HepG2 (cell line): ENCODE data around the gene GSTP1. TPM values are rescaled to one million over a fixed set of nuclear protein-coding genes. Genes with fewer than 3 reads are reported as not detected.

ENCODE experiments used
- ATAC-seq: fragments of 200-7000 bp; cut with Tn5 transposase; 3 replicates; pipeline ENCODE4 v1.9.1; 2020; ENCODE audit warnings: mild to moderate bottlenecking, moderate library complexity
- BruUV-seq: library from RNA; stranded (reverse); fragments of 400-500 nt; replicated peaks from 2 replicates; lab custom pipeline; 2021; lab: Mats Ljungman, UMichigan
- CTCF ChIA-PET: fragments of 300-600 bp; formaldehyde crosslinking; extraction: SDS; loops from one replicate; lab custom pipeline; 2021; ENCODE audit warnings: low total read pairs, inconsistent platforms, low intra/inter-chr PET ratio; lab: Yijun Ruan, JAX
- POLR2A ChIA-PET: fragments of 350-600 bp; sonication (Branson Sonifier 250); formaldehyde crosslinking; loops from one replicate; lab custom pipeline; 2020; ENCODE audit warnings: antibody characterized with exemption, inconsistent platforms; lab: Yijun Ruan, JAX
- DNase-seq: peaks from one replicate; pipeline ENCODE4 v3.0.0-alpha.2; 2015; ENCODE audit warnings: low spot score
- FAIRE-seq: peaks from 3 replicates; lab custom pipeline; 2011; peaks lifted over from hg19 to GRCh38; lab: Jason Lieb, UNC
- H2AFZ ChIP-seq: one replicate; pipeline ENCODE4 v1.6.1; 2011; ENCODE audit warnings: low read length, inconsistent platforms
- H3K27ac ChIP-seq: fragments of 300-600 bp; 3 replicates; pipeline ENCODE4 v1.8.0; 2011; ENCODE audit warnings: mixed run types, mild to moderate bottlenecking, mixed read lengths, low read length, inconsistent platforms; ENCODE audit not compliant: insufficient read depth; ENCODE audit errors: extremely low read length
- H3K27me3 ChIP-seq, 2 experiments: fragments of 200-600 bp in 1 of 2; 2 replicates in 1 of 2; 3 replicates in 1 of 2; pipeline versions ENCODE4 v1.6.0 to v1.8.0; 2011; ENCODE audit warnings: low read length in 2 of 2, mild to moderate bottlenecking in 2 of 2, moderate library complexity in 2 of 2, inconsistent platforms in 1 of 2; ENCODE audit not compliant: insufficient read depth in 2 of 2, control insufficient read depth in 1 of 2
- H3K36me3 ChIP-seq, 2 experiments: fragments of 200-600 bp in 1 of 2; replicated peaks in 1 of 2; 2 replicates in 1 of 2; 3 replicates in 1 of 2; pipeline versions ENCODE4 v1.5.1 to v1.8.0; 2011; ENCODE audit warnings: low read length in 2 of 2, inconsistent platforms in 1 of 2; ENCODE audit not compliant: insufficient read depth in 2 of 2, control insufficient read depth in 1 of 2
- H3K4me1 ChIP-seq: 2 replicates; pipeline ENCODE4 v1.5.1; 2012; ENCODE audit warnings: low read length, inconsistent platforms; ENCODE audit not compliant: insufficient read depth
- H3K4me2 ChIP-seq: 2 replicates; pipeline ENCODE4 v1.6.0; 2011; ENCODE audit warnings: low read depth, low read length, inconsistent platforms
- H3K4me3 ChIP-seq, 3 experiments: fragments of 200-600 bp in 1 of 3; sonication (generic), shearing (Covaris generic) in 1 of 3; replicated peaks in 1 of 3; 2 replicates each; pipeline ENCODE4 v1.5.1; 2011 to 2016; ENCODE audit warnings: low read length in 3 of 3, inconsistent platforms in 2 of 3, low read depth in 2 of 3, mild to moderate bottlenecking in 2 of 3, control low read depth in 1 of 3, mixed read lengths in 1 of 3; ENCODE audit not compliant: insufficient read depth in 1 of 3
- H3K79me2 ChIP-seq: one replicate; pipeline ENCODE4 v1.6.1; 2011; ENCODE audit warnings: low read length, inconsistent platforms; ENCODE audit not compliant: insufficient read depth
- H3K9ac ChIP-seq: 2 replicates; pipeline ENCODE4 v1.6.0; 2011; ENCODE audit warnings: mild to moderate bottlenecking, low read depth, low read length, inconsistent platforms; ENCODE audit not compliant: insufficient read depth
- H3K9me3 ChIP-seq: 2 replicates; pipeline ENCODE4 v1.5.1; 2012; ENCODE audit warnings: mild to moderate bottlenecking, low read length
- H4K20me1 ChIP-seq: 2 replicates; pipeline ENCODE4 v1.6.0; 2011; ENCODE audit warnings: inconsistent platforms, mild to moderate bottlenecking, low read length, moderate library complexity; ENCODE audit not compliant: insufficient read depth
- HOXA3 ChIP-seq: sonication (generic); formaldehyde crosslinking; IDR thresholded peaks from 2 replicates; pipeline ENCODE4 v1.5.0; 2020; ENCODE audit warnings: missing genetic modification reagents
- POGZ ChIP-seq: sonication (generic); formaldehyde crosslinking; IDR thresholded peaks from 2 replicates; pipeline ENCODE4 v1.4.0; 2020; ENCODE audit warnings: mild to moderate bottlenecking, missing genetic modification reagents
- POLR2G ChIP-seq: fragments of 200-400 bp; formaldehyde crosslinking; IDR thresholded peaks from 2 replicates; pipeline ENCODE4 v1.6.1; 2018; ENCODE audit warnings: mild to moderate bottlenecking, low read depth, low read length, moderate library complexity
- PTBP1 ChIP-seq: fragments of 200-400 bp; formaldehyde crosslinking; IDR thresholded peaks from 2 replicates; pipeline ENCODE4 v1.6.1; 2018; ENCODE audit warnings: low read length, low read depth; ENCODE audit not compliant: poor library complexity, severe bottlenecking
- RFX3 ChIP-seq: IDR thresholded peaks from 2 replicates; pipeline ENCODE4 v1.6.1; 2016; ENCODE audit warnings: missing biosample characterization, missing genetic modification reagents
- THAP11 ChIP-seq: IDR thresholded peaks from 2 replicates; pipeline ENCODE4 v1.6.1; 2016; ENCODE audit warnings: missing biosample characterization, missing genetic modification reagents
- TSC22D2 ChIP-seq: sonication (generic); formaldehyde crosslinking; IDR thresholded peaks from 2 replicates; pipeline ENCODE4 v1.5.1; 2020; ENCODE audit warnings: missing genetic modification reagents, mild to moderate bottlenecking, borderline replicate concordance
- ZFP82 ChIP-seq: sonication (generic); formaldehyde crosslinking; IDR thresholded peaks from 2 replicates; pipeline ENCODE4 v1.5.1; 2020; ENCODE audit warnings: mild to moderate bottlenecking, missing genetic modification reagents, borderline replicate concordance
- ZFYVE20 ChIP-seq: sonication (generic); formaldehyde crosslinking; IDR thresholded peaks from 2 replicates; pipeline ENCODE4 v1.8.0; 2023; ENCODE audit warnings: low read depth, mild to moderate bottlenecking, moderate library complexity, missing genetic modification reagents, borderline replicate concordance
- ZMYM4 ChIP-seq: sonication (generic); formaldehyde crosslinking; IDR thresholded peaks from 2 replicates; pipeline ENCODE4 v1.8.1; 2023; ENCODE audit warnings: mild to moderate bottlenecking, missing genetic modification reagents
- ZNF234 ChIP-seq: sonication (generic); formaldehyde crosslinking; conservative IDR thresholded peaks from 2 replicates; pipeline ENCODE4 v1.5.1; 2020; ENCODE audit warnings: mild to moderate bottlenecking, missing genetic modification reagents
- ZNF33B ChIP-seq: sonication (generic); formaldehyde crosslinking; IDR thresholded peaks from 2 replicates; pipeline ENCODE4 v1.5.1; 2020; ENCODE audit warnings: mild to moderate bottlenecking, missing genetic modification reagents
- ZNF598 ChIP-seq: sonication (generic); formaldehyde crosslinking; IDR thresholded peaks from 2 replicates; pipeline ENCODE4 v1.5.1; 2020; ENCODE audit warnings: mild to moderate bottlenecking, missing genetic modification reagents, borderline replicate concordance
- ZNF773 ChIP-seq: sonication (generic); formaldehyde crosslinking; IDR thresholded peaks from 2 replicates; pipeline ENCODE4 v1.4.0; 2020; ENCODE audit warnings: missing genetic modification reagents, borderline replicate concordance
- WGBS: methylation state at CpG from one replicate; pipeline ENCODE4 v1.1.6; 2017; ENCODE audit warnings: low lambda C conversion rate; 5-methylcytosine and 5-hydroxymethylcytosine counted together
- in situ Hi-C: cut with HindIII; loops from 2 replicates; pipeline ENCODE4 v1.10.0; 2017; ENCODE audit warnings: low pct_unique_long_range_greater_than_20kb; ENCODE audit not compliant: extremely low pct_ligation_motif_present
- intact Hi-C: fragments of 100-400 bp; cut with micrococcal nuclease; formaldehyde crosslinking; loops from one replicate; pipeline ENCODE4 v1.10.0; 2022; ENCODE audit not compliant: unreplicated experiment
- polyA plus RNA-seq, 8 experiments: library from polyadenylated mRNA; depleted of rRNA in 3 of 8; stranded (reverse) in 7 of 8; unstranded in 1 of 8; fragments of >200 nt; fragmentation: Illumina TruSeq in 4 of 8; extraction: Trizol in 4 of 8; gene quantifications; 2 replicates each; pipeline versions ENCODE4 v1.2.1 to v1.2.3, GENCODE V29; 2011 to 2016; ENCODE audit warnings: low read depth in 4 of 8, missing spikeins in 1 of 8, mixed read lengths in 1 of 8; ENCODE audit not compliant: insufficient read depth in 1 of 8
- total RNA-seq, 5 experiments: library from RNA; depleted of rRNA; stranded (reverse); fragments of >200 nt; fragmentation: Illumina TruSeq; extraction: Trizol; gene quantifications; 2 replicates each; pipeline ENCODE4 v1.2.3, GENCODE V29; 2016; ENCODE audit warnings: low read depth in 1 of 5
- TF ChIP-seq, protein P1 (sequence below): sonication (generic); formaldehyde crosslinking; IDR thresholded peaks from 2 replicates; pipeline ENCODE4 v1.8.0; 2023; ENCODE audit warnings: mild to moderate bottlenecking, missing genetic modification reagents
- TF ChIP-seq, protein P2 (sequence below): sonication (generic); formaldehyde crosslinking; IDR thresholded peaks from 2 replicates; pipeline ENCODE4 v1.4.0; 2020; ENCODE audit warnings: missing genetic modification reagents
- TF ChIP-seq, protein P3 (sequence below): sonication (generic); formaldehyde crosslinking; IDR thresholded peaks from 2 replicates; pipeline ENCODE4 v1.8.1; 2023; ENCODE audit warnings: mild to moderate bottlenecking, missing genetic modification reagents
- TF ChIP-seq, protein P4 (sequence below): sonication (generic); formaldehyde crosslinking; IDR thresholded peaks from 2 replicates; pipeline ENCODE4 v1.5.0; 2020; ENCODE audit warnings: missing genetic modification reagents, mild to moderate bottlenecking, borderline replicate concordance

The GSTP1 gene
- total and polyA plus RNA-seq, 2 of the 13 experiments (the other 11 are each of a cell fraction or from before 2014, with no cell fraction given), result not detected

DNA sequence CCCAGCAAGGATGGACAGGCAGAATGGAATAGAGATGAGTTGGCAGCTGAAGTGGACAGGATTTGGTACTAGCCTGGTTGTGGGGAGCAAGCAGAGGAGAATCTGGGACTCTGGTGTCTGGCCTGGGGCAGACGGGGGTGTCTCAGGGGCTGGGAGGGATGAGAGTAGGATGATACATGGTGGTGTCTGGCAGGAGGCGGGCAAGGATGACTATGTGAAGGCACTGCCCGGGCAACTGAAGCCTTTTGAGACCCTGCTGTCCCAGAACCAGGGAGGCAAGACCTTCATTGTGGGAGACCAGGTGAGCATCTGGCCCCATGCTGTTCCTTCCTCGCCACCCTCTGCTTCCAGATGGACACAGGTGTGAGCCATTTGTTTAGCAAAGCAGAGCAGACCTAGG is 2.3 kb downstream of the GSTP1 start:
- no peak overlapping the region for H3K9ac ChIP-seq
- FAIRE-seq, result no peak

More for the DNA sequence above, 2.3 kb downstream of the GSTP1 start:
- Histone ChIP-seq H2AFZ (no peak overlapping the region), H3K9me3 (no peaks in the 10 kb centered on the region), H3K4me2 (no peak overlapping the region), H3K27ac (no peak overlapping the region), H3K36me3 (no peaks in the 10 kb centered on the region), H3K27me3 (peaks cover 0 to 5% of the 10 kb centered on the region in 2 experiments; a peak in 1 of 5 replicates), H4K20me1 (no peaks in the 10 kb centered on the region), H3K79me2 (no peaks in the 10 kb centered on the region), H3K4me3 (no peak overlapping the region), H3K4me1 (peaks cover 20% of the 10 kb centered on the region)
- in situ Hi-C loops, result no loop called here
- 42% methylated on average over 1 of the region's 4 CpGs for WGBS
- ChIA-PET POLR2A (no interaction called here), CTCF (no interaction called here)
- TF ChIP-seq ZNF33B (no peak), PTBP1 (no peak), RFX3 (CRISPR knock-in tag) (no peak), ZFYVE20 (CRISPR knock-in tag) (no peak), ZNF773 (no peak), ZNF234 (no peak), TSC22D2 (no peak), POGZ (CRISPR knock-in tag) (no peak), ZMYM4 (CRISPR knock-in tag) (no peak), ZFP82 (CRISPR knock-in tag) (no peak), POLR2G (no peak), THAP11 (CRISPR knock-in tag) (no peak), ZNF598 (no peak), HOXA3 (CRISPR knock-in tag) (no peak)
- TF ChIP-seq, protein P1, sequence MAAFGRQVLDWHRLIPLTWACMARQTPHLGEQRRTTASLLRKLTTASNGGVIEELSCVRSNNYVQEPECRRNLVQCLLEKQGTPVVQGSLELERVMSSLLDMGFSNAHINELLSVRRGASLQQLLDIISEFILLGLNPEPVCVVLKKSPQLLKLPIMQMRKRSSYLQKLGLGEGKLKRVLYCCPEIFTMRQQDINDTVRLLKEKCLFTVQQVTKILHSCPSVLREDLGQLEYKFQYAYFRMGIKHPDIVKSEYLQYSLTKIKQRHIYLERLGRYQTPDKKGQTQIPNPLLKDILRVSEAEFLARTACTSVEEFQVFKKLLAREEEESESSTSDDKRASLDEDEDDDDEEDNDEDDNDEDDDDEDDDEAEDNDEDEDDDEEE (CRISPR knock-in tag), result no peak
- TF ChIP-seq, protein P2, sequence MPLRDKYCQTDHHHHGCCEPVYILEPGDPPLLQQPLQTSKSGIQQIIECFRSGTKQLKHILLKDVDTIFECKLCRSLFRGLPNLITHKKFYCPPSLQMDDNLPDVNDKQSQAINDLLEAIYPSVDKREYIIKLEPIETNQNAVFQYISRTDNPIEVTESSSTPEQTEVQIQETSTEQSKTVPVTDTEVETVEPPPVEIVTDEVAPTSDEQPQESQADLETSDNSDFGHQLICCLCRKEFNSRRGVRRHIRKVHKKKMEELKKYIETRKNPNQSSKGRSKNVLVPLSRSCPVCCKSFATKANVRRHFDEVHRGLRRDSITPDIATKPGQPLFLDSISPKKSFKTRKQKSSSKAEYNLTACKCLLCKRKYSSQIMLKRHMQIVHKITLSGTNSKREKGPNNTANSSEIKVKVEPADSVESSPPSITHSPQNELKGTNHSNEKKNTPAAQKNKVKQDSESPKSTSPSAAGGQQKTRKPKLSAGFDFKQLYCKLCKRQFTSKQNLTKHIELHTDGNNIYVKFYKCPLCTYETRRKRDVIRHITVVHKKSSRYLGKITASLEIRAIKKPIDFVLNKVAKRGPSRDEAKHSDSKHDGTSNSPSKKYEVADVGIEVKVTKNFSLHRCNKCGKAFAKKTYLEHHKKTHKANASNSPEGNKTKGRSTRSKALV (CRISPR knock-in tag), result no peak
- TF ChIP-seq, protein P3, sequence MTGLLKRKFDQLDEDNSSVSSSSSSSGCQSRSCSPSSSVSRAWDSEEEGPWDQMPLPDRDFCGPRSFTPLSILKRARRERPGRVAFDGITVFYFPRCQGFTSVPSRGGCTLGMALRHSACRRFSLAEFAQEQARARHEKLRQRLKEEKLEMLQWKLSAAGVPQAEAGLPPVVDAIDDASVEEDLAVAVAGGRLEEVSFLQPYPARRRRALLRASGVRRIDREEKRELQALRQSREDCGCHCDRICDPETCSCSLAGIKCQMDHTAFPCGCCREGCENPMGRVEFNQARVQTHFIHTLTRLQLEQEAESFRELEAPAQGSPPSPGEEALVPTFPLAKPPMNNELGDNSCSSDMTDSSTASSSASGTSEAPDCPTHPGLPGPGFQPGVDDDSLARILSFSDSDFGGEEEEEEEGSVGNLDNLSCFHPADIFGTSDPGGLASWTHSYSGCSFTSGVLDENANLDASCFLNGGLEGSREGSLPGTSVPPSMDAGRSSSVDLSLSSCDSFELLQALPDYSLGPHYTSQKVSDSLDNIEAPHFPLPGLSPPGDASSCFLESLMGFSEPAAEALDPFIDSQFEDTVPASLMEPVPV (CRISPR knock-in tag), result no peak
- TF ChIP-seq, protein P4, sequence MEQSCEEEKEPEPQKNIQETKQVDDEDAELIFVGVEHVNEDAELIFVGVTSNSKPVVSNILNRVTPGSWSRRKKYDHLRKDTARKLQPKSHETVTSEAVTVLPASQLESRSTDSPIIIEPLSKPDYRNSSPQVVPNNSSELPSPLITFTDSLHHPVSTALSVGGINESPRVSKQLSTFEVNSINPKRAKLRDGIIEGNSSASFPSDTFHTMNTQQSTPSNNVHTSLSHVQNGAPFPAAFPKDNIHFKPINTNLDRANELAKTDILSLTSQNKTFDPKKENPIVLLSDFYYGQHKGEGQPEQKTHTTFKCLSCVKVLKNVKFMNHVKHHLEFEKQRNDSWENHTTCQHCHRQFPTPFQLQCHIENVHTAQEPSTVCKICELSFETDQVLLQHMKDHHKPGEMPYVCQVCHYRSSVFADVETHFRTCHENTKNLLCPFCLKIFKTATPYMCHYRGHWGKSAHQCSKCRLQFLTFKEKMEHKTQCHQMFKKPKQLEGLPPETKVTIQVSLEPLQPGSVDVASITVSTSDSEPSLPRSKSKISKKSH (CRISPR knock-in tag), result no peak
- ATAC-seq, result no peak
- no TSS peak for BruUV-seq
- intact Hi-C loops, result no loop called here
- DNase-seq, result no peak
